Left lung (tissue), 10 donors: ENCODE measurements around the gene ZNF420. TPM values are rescaled to one million over a fixed set of nuclear protein-coding genes. Genes with fewer than 3 reads are reported as not detected.

Experiments used
- ATAC-seq: fragments of 200-7000 bp; cut with Tn5 transposase; one replicate; pipeline ENCODE4 v1.9.1; 2020; ENCODE audit warnings: moderate library complexity
- DNase-seq, 4 donors: peaks; one replicate each; pipeline ENCODE4 v3.0.0-alpha.2; 2013 to 2020
- H3K27ac ChIP-seq, 2 donors: fragments of 200-600 bp; sonication (generic) in 1 of 2; one replicate each; pipeline versions ENCODE4 v1.5.0 to v1.8.0; 2020 to 2021
- H3K27me3 ChIP-seq, 2 donors: fragments of 200-600 bp; sonication (generic) in 1 of 2; one replicate each; pipeline versions ENCODE4 v1.5.0 to v1.8.0; 2020 to 2021
- H3K36me3 ChIP-seq, 2 donors: fragments of 200-600 bp; sonication (generic) in 1 of 2; one replicate each; pipeline versions ENCODE4 v1.5.0 to v1.8.0; 2020 to 2021
- H3K4me1 ChIP-seq, 2 donors: fragments of 200-600 bp; one replicate each; pipeline ENCODE4 v1.8.0; 2021
- H3K4me3 ChIP-seq, 2 donors: fragments of 200-600 bp; sonication (generic) in 1 of 2; one replicate each; pipeline versions ENCODE4 v1.5.0 to v1.8.0; 2020 to 2021; ENCODE audit warnings: mild to moderate bottlenecking in 1 of 2
- H3K9me3 ChIP-seq, 2 donors: fragments of 200-600 bp; sonication (generic) in 1 of 2; one replicate each; pipeline versions ENCODE4 v1.5.0 to v1.8.0; 2020 to 2021
- intact Hi-C, 2 donors: fragments of 100-400 bp; cut with DNase I; formaldehyde crosslinking; loops; one replicate each; pipeline versions ENCODE4 v1.11.2 to v1.14.2; 2022
- polyA plus RNA-seq, 6 donors: library from polyadenylated mRNA; unstranded; fragments of 120-200 nt; gene quantifications; one replicate each; pipeline ENCODE4 v1.2.1, GENCODE V29; 2013; ENCODE audit not compliant: insufficient read length in 6 of 6
- total RNA-seq, 2 donors: library from RNA; stranded (reverse); fragmentation: NEBNext Ultra II Directional; extraction: Animal tissue kit (Norgen Biotek cat#: 25700); gene quantifications; one replicate each; pipeline ENCODE4 v1.2.1, GENCODE V29; 2021
- TF ChIP-seq, protein P1 (sequence below), 2 donors: fragments of 200-600 bp; sonication (generic) in 1 of 2; IDR thresholded peaks; one replicate each; pipeline versions ENCODE4 v1.5.0 to v1.8.0; 2021; ENCODE audit warnings: antibody characterized with exemption in 2 of 2
- donor health status: DM: no; HTN: yes; CAD: no.
- donor health status: DM: no; HTN: no; CAD: no.

ZNF420 gene
- total and polyA plus RNA-seq, 8 donors = 5.9 to 22.9 (median 21.8) TPM

DNA sequence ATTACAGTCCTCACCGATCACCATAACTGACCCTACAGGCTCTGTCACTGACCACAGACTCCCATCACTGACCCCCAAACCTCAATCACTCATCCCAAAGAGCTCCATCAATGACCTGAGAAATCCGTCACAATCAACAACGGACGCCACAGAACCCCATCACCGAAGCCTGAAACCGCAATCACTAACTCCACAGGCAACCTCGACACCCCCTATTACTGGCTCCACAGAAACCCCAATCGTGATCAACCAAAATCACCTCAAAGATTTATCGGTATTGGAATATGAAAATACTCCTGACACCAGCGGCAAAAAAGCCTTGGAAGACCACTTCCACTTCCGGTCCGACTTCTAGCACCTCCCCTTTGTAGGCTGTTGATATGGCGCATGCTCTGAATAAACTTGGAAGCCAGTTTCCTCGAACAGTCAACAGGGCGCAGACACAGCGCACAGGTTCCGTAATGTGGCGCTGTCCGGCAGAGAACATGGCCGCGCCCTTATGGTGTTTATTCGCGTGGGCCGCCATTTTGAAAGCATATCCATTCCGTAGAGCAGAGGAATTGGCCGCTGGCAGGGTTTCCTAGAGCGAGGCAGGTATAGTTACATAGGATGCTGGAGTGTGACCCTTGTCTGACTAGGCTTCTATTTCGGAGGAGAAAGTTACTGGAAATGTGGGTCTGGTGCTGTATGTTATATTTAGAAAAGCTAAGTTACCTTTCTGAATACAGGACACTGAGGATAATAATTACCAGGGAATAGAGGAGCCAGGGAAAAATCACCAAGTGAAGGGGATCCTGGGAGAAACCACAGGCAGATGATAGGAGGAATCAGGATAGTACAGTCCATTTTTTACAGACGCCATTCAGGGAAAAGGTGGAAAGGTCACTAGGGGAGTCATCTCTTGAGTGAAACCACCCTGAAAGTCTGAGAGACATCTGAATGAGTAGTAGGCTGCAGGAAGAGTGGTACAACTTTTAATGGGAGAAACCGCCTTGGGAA lies 94.4 kb downstream of the ZNF420 start, which contains the start of gene ZNF585A:
ZNF585A (minus strand) TSS at position 328 of the 999 bp plus-strand sequence. CDS start 2,785 bp downstream, outside the sequence.
- peak; percentile 100 for ATAC-seq
- H3K36me3 ChIP-seq = peaks cover 0 to 22% of the 10 kb centered on the region in 2 donors
- peak within 1 kb of the TSS; percentile 57 to 66 for H3K4me3 ChIP-seq
- H3K9me3 ChIP-seq = peaks cover 0 to 73% of the 10 kb centered on the region in 2 donors
- peak within 1 kb of the TSS; percentile 63 to 68 for H3K27ac ChIP-seq
- intact Hi-C loops = loop anchor here in 1 of 2 donors (10.0 kb wide), 1 partner anchor 198 kb away; no protein-coding TSS in a partner anchor
- peaks cover 5 to 11% of the 10 kb centered on the region in 2 donors for H3K4me1 ChIP-seq
- H3K27me3 ChIP-seq = no peaks in the 10 kb centered on the region
- DNase-seq = peak; percentile 92 to 98 (median 93)
- TF ChIP-seq, protein P1, sequence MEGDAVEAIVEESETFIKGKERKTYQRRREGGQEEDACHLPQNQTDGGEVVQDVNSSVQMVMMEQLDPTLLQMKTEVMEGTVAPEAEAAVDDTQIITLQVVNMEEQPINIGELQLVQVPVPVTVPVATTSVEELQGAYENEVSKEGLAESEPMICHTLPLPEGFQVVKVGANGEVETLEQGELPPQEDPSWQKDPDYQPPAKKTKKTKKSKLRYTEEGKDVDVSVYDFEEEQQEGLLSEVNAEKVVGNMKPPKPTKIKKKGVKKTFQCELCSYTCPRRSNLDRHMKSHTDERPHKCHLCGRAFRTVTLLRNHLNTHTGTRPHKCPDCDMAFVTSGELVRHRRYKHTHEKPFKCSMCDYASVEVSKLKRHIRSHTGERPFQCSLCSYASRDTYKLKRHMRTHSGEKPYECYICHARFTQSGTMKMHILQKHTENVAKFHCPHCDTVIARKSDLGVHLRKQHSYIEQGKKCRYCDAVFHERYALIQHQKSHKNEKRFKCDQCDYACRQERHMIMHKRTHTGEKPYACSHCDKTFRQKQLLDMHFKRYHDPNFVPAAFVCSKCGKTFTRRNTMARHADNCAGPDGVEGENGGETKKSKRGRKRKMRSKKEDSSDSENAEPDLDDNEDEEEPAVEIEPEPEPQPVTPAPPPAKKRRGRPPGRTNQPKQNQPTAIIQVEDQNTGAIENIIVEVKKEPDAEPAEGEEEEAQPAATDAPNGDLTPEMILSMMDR (IDR thresholded peaks at IDR 0.05) = no peak

Other genes with a start within 250 kb of the ZNF420 start
- gene ZNF790, start 240.0 kb upstream of the ZNF420 start, total RNA-seq = 1 to 10 TPM; 6.8 to 7.5 TPM
- 10 to 100 TPM; 11.8 to 15.1 (median 13.8) TPM for gene ZNF790, start 240.0 kb upstream of the ZNF420 start, polyA plus RNA-seq
- gene ZNF345, start 227.6 kb upstream of the ZNF420 start, total RNA-seq = 1 to 10 TPM; 3.1 to 3.6 TPM
- 10 to 100 TPM; 19.2 to 26.4 (median 23.1) TPM for gene ZNF345, start 227.6 kb upstream of the ZNF420 start, polyA plus RNA-seq
- gene ZNF829, start 162.1 kb upstream of the ZNF420 start, total RNA-seq = 1 to 10 TPM; 2.4 to 2.9 TPM
- 1 to 10 TPM; 6.3 to 7.6 (median 7.5) TPM for gene ZNF829, start 162.1 kb upstream of the ZNF420 start, polyA plus RNA-seq
- 1 to 10 TPM; 7.1 to 9.3 TPM for gene ZNF568, start 162.1 kb upstream of the ZNF420 start, total RNA-seq
- gene ZNF568, start 162.1 kb upstream of the ZNF420 start, polyA plus RNA-seq = 10 to 100 TPM; 25.5 to 31.8 (median 29.7) TPM
- 1 to 10 TPM; 9.6 to 9.9 TPM for gene ZNF585A, start 94.3 kb downstream of the ZNF420 start, total RNA-seq
- gene ZNF585A, start 94.3 kb downstream of the ZNF420 start, polyA plus RNA-seq = 10 to 100 TPM; 13.0 to 17.5 (median 15.6) TPM
- gene ZNF585B, start 132.1 kb downstream of the ZNF420 start, total RNA-seq = 10 to 100 TPM; 11.6 to 16.6 TPM
- gene ZNF585B, start 132.1 kb downstream of the ZNF420 start, polyA plus RNA-seq = 10 to 100 TPM; 17.2 to 23.8 (median 19.8) TPM
- gene ZNF383, start 139.8 kb downstream of the ZNF420 start, total RNA-seq = 1 to 10 TPM; 5.5 to 7.0 TPM
- gene ZNF383, start 139.8 kb downstream of the ZNF420 start, polyA plus RNA-seq = 10 to 100 TPM; 14.2 to 19.2 (median 15.9) TPM